Brain microvascular endothelial cell (primary cell): ENCODE data around the gene IDE.

Source experiments
- DNase-seq: peaks from one replicate; pipeline ENCODE4 v3.0.0-alpha.2; 2020
- H3K27ac ChIP-seq: fragments of 250-450 bp; sonication (Bioruptor Pico); 2 replicates; pipeline ENCODE4 v1.5.1; 2020; ENCODE audit warnings: mild to moderate bottlenecking, moderate library complexity
- H3K27me3 ChIP-seq: fragments of 250-450 bp; sonication (Bioruptor Pico); replicated peaks from 2 replicates; pipeline ENCODE4 v1.5.1; 2020; ENCODE audit warnings: mild to moderate bottlenecking
- H3K36me3 ChIP-seq: fragments of 250-450 bp; sonication (Bioruptor Pico); replicated peaks from 2 replicates; pipeline ENCODE4 v1.5.1; 2020; ENCODE audit warnings: mild to moderate bottlenecking
- H3K4me3 ChIP-seq: 2 replicates; pipeline ENCODE4 v1.5.1; 2011; ENCODE audit warnings: low read depth, mild to moderate bottlenecking, control low read depth, low read length, moderate library complexity
- CTCF ChIP-seq: IDR thresholded peaks from 2 replicates; pipeline ENCODE4 v1.5.1; 2011; ENCODE audit warnings: low read depth, mild to moderate bottlenecking, moderate library complexity, low read length, control low read depth, inconsistent platforms; ENCODE audit errors: missing control alignments
- in situ Hi-C: cut with HindIII; loops from 2 replicates; pipeline ENCODE4 v1.10.0; 2017; ENCODE audit warnings: low sequenced_read_pairs, low pct_ligation_motif_present

IDE gene

GRCh38 chr10:92538231-92538958 lies 35.5 kb downstream of the IDE start:
- H3K27me3 ChIP-seq = no peaks in the 10 kb centered on the region
- no peak for TF ChIP-seq CTCF
- in situ Hi-C loops = no loop called here
- no peak overlapping the region for H3K4me3 ChIP-seq
- H3K36me3 ChIP-seq = no peaks in the 10 kb centered on the region
- H3K27ac ChIP-seq = no peak overlapping the region
- DNase-seq = no peak

GRCh38 chr10:92530891-92531535 lies 42.9 kb downstream of the IDE start:
- in situ Hi-C loops = no loop called here
- TF ChIP-seq CTCF = no peak
- Histone ChIP-seq H3K36me3 (peaks cover 2% of the 10 kb centered on the region), H3K4me3 (no peak overlapping the region), H3K27me3 (no peaks in the 10 kb centered on the region), H3K27ac (no peak overlapping the region)
- DNase-seq = no peak

GRCh38 chr10:92530421-92530820 lies 43.5 kb downstream of the IDE start:
- peaks cover 2% of the 10 kb centered on the region for H3K36me3 ChIP-seq
- H3K27me3 ChIP-seq = no peaks in the 10 kb centered on the region
- TF ChIP-seq CTCF = no peak
- DNase-seq = no peak
- H3K4me3 ChIP-seq = no peak overlapping the region
- in situ Hi-C loops = no loop called here
- no peak overlapping the region for H3K27ac ChIP-seq

- no peak for TF ChIP-seq CTCF
- Histone ChIP-seq H3K36me3 (peaks cover 2% of the 10 kb centered on the region), H3K27me3 (no peaks in the 10 kb centered on the region), H3K27ac (no peak overlapping the region), H3K4me3 (no peak overlapping the region)
- in situ Hi-C loops = no loop called here
- no peak for DNase-seq
Observed at GRCh38 chr10:92527716-92528115, 46.2 kb downstream of the IDE start.

- Histone ChIP-seq H3K27me3 (no peaks in the 10 kb centered on the region), H3K36me3 (peaks cover under 1% of the 10 kb centered on the region), H3K27ac (no peak overlapping the region), H3K4me3 (no peak overlapping the region)
- TF ChIP-seq CTCF = no peak
- in situ Hi-C loops = no loop called here
- DNase-seq = no peak
Observed at GRCh38 chr10:92523639-92524038, 50.3 kb downstream of the IDE start.
